ENCODE results near the gene BAHCC1. TPM values are rescaled to one million over a fixed set of nuclear protein-coding genes. Genes with fewer than 3 reads are reported as not detected.

Gene BAHCC1
- polyA plus RNA-seq, 4 donors, result 2.2 to 26.9 (median 9.8) TPM

DNA sequence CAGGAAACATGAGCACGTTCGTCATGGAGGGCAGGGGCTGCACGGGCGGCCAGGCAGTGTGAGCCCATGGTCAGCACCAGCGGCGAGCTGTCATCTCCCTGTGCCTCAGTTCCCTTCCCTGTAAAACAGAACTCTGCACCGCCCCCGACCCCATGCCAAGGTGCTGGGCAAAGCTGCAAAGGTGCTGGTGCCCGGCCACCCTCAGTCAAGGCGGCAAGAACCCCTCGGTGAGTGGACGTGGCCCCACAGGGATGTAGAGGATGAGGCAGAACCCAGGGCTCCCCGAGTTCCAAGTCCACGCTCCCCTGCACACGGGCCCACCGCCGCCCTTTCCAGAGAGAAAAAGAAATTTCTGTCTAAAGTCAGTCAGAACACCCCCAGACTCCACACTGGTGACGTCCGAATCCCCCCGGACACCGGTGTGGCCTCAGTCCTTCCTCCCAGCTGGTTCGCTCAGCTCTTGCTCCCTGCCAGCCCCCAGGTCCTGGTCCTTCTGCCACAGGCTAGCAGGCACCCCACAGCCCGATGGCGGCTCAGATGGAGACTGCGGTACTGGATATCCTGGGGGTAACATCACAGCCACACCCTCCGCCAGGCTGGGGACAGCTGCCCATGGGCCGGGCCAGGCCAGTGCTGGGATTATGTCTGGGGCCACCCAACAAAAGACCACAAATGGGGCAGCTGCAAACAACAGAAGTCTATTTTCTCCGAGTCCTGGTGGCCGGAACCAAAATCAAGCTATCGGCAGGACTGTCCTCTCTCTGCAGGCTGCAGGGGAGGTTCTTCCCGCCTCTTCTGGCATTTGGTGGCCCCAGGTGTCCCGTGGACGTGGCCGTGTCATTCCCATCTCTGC, 14.4 kb upstream of the BAHCC1 start:
- WGBS, 3 donors, result 83 to 86% (median 86%) methylated on average over 31 to 34 of the region's 34 CpGs
- Histone ChIP-seq H3K27ac (ENCODE audit: low read depth in 1 of 3, low read length in 2 of 3) (no peak overlapping the region), H3K36me3 (ENCODE audit: control insufficient read depth in 3 of 3, insufficient read depth in 2 of 3, low read depth in 1 of 3, low read length in 3 of 3) (no peaks in the 10 kb centered on the region), H3K4me1 (ENCODE audit: control insufficient read depth in 3 of 3, insufficient read depth in 2 of 3, low read depth in 1 of 3, low read length in 2 of 3) (peaks cover under 1 to 12% (median under 1%) of the 10 kb centered on the region in 3 donors), H3K4me3 (ENCODE audit: low read depth in 1 of 3, low read length in 3 of 3) (no peak overlapping the region), H3K27me3 (ENCODE audit: control insufficient read depth in 3 of 3, insufficient read depth in 3 of 3, low read length in 3 of 3) (no peaks in the 10 kb centered on the region), H3K9me3 (ENCODE audit: control insufficient read depth in 2 of 2, insufficient read depth in 1 of 2, low read depth in 1 of 2, low read length in 1 of 2) (no peaks in the 10 kb centered on the region)
- DNase-seq, result no peak
- FAIRE-seq, result no peak

DNA sequence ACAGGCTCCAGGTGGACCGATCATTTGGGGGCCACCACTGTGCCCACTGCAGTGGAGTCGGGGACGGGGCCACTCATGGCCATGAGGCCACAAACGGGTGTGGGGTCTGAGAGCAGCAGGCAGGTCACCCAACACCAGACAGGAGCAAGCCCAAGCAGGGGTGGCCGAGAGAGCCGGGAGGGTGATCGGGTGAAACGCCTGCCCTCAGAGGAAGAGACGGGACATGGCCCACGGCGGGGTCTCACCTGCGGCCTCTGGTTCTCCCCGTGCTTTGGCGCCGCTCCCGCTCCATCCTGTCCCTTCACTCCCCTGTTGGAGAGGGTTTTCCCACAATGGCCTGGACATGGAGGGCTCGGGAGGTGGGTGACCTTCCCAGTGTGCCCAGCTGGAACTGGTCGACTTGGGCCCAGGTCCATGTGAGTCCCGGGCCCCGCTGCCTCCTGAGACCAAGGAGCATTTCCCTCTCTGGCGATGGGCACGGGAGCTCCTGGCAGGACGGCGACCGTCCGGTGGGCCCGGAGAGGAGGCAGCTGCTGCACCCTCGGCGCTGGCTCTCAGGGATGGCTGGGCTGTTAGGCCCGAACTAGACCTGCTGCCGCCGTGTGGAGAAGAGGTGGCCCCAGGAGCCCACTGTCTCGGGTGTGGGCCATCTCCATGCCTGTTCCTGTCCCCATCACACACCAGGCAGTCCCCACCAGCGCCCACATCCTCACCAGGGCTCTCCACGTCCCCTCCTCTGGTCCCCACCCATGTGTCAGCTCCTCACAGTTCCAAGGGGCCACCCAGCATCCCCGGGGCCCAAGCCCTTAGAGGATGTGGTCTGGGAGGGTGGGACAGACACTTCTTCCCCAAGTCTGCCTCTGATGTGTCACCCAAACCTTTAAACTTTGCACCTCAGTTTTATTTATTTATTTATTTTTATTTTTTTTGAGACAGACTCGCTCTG, 13.4 kb upstream of the BAHCC1 start:
- no peak for FAIRE-seq
- Histone ChIP-seq H3K4me1 (ENCODE audit: control insufficient read depth in 3 of 3, insufficient read depth in 2 of 3, low read depth in 1 of 3, low read length in 2 of 3) (peaks cover 4 to 18% (median 4%) of the 10 kb centered on the region in 3 donors), H3K9me3 (ENCODE audit: control insufficient read depth in 2 of 2, insufficient read depth in 1 of 2, low read depth in 1 of 2, low read length in 1 of 2) (no peaks in the 10 kb centered on the region), H3K27ac (ENCODE audit: low read depth in 1 of 3, low read length in 2 of 3) (no peak overlapping the region), H3K27me3 (ENCODE audit: control insufficient read depth in 3 of 3, insufficient read depth in 3 of 3, low read length in 3 of 3) (no peaks in the 10 kb centered on the region), H3K4me3 (ENCODE audit: low read depth in 1 of 3, low read length in 3 of 3) (no peak overlapping the region), H3K36me3 (ENCODE audit: control insufficient read depth in 3 of 3, insufficient read depth in 2 of 3, low read depth in 1 of 3, low read length in 3 of 3) (no peaks in the 10 kb centered on the region)
- 88 to 90% (median 89%) methylated on average over 33 to 37 of the region's 37 CpGs for WGBS, 3 donors
- DNase-seq, result no peak

DNA sequence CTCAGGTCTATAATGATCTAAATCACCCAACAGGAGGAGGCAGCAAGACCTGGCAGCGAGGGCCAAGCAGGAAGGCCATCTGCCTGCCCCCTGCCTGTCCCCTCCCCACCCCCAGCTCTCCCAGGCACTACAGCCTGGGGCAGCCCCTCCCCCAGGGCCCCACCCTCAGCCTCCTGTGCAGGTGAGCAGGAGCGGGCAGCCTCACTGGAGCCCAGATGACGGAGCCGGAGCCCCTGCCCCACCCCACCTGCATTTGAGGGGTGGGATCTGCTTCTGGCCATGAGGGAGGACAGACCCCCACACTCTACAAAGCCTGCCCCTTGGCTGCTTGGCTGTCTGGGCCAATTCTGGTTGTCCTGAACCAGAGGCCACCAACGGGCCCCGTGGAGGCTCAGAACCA, 12.4 kb upstream of the BAHCC1 start:
- peaks cover 4 to 20% (median 4%) of the 10 kb centered on the region in 3 donors for H3K4me1 ChIP-seq (ENCODE audit: control insufficient read depth in 3 of 3, insufficient read depth in 2 of 3, low read depth in 1 of 3, low read length in 2 of 3)
- 72 to 81% (median 76%) methylated on average over 6 of the region's 6 CpGs for WGBS, 3 donors
- FAIRE-seq (no peak), DNase-seq (no peak)
- no peaks in the 10 kb centered on the region for H3K27me3 ChIP-seq (ENCODE audit: control insufficient read depth in 3 of 3, insufficient read depth in 3 of 3, low read length in 3 of 3)
- no peaks in the 10 kb centered on the region for H3K9me3 ChIP-seq (ENCODE audit: control insufficient read depth in 2 of 2, insufficient read depth in 1 of 2, low read depth in 1 of 2, low read length in 1 of 2)
- no peak overlapping the region for H3K4me3 ChIP-seq (ENCODE audit: low read depth in 1 of 3, low read length in 3 of 3)
- no peaks in the 10 kb centered on the region for H3K36me3 ChIP-seq (ENCODE audit: control insufficient read depth in 3 of 3, insufficient read depth in 2 of 3, low read depth in 1 of 3, low read length in 3 of 3)
- no peak overlapping the region for H3K27ac ChIP-seq (ENCODE audit: low read depth in 1 of 3, low read length in 2 of 3)

DNA sequence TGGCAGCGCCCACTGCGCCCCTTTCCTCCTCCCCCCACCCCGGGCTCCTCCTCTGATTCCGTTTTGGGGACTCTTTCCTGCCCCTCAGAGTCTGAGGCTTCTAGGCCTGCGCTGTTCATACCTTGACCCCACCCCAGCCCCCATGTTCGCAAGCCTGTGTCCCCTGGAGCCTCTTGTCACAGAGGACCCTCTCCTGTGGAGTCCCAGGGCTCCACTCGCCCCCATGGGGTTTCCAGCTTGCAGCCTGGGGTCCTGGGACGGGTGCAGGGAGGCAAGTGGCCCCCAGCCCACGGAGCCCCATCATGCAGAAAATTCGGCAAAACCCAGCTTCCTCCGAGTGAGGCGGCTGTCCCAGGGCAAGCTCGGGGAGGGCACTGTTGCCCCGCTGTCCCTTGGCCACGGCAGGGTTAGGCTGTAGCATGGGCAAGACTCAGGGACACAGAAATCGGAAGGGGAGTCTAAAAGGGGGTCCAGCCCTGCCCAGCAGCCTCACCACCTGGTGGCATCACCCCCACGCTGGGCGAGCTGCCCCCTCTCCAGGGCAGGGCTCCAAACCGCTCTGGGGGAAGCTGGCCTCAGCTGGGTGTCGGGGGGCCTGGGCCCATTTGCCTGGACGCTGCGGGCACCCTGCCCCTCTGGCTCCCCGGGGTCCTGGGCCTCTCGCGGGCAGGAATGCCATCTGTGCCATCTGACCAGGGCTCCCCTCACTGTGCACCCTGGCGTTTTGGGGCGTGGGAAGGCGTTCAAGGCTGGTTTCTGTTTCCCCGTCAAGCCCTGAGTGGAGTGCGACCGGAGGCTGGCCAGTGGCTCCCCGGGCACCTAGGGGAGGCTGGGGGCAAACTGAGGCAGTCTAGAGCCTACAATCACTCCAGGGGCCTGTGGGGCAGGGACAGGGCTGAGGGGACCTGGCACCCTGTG, 11.5 kb upstream of the BAHCC1 start:
- no peaks in the 10 kb centered on the region for H3K27me3 ChIP-seq (ENCODE audit: control insufficient read depth in 3 of 3, insufficient read depth in 3 of 3, low read length in 3 of 3)
- WGBS, 3 donors, result 87 to 89% (median 88%) methylated on average over 31 to 32 of the region's 32 CpGs
- DNase-seq (no peak), FAIRE-seq (no peak)
- no peak overlapping the region for H3K27ac ChIP-seq (ENCODE audit: low read depth in 1 of 3, low read length in 2 of 3)
- no peaks in the 10 kb centered on the region for H3K36me3 ChIP-seq (ENCODE audit: control insufficient read depth in 3 of 3, insufficient read depth in 2 of 3, low read depth in 1 of 3, low read length in 3 of 3)
- H3K9me3 ChIP-seq (ENCODE audit: control insufficient read depth in 2 of 2, insufficient read depth in 1 of 2, low read depth in 1 of 2, low read length in 1 of 2), result no peaks in the 10 kb centered on the region
- H3K4me1 ChIP-seq (ENCODE audit: control insufficient read depth in 3 of 3, insufficient read depth in 2 of 3, low read depth in 1 of 3, low read length in 2 of 3), result peaks cover 4 to 30% (median 4%) of the 10 kb centered on the region in 3 donors
- H3K4me3 ChIP-seq (ENCODE audit: low read depth in 1 of 3, low read length in 3 of 3), result no peak overlapping the region

DNA sequence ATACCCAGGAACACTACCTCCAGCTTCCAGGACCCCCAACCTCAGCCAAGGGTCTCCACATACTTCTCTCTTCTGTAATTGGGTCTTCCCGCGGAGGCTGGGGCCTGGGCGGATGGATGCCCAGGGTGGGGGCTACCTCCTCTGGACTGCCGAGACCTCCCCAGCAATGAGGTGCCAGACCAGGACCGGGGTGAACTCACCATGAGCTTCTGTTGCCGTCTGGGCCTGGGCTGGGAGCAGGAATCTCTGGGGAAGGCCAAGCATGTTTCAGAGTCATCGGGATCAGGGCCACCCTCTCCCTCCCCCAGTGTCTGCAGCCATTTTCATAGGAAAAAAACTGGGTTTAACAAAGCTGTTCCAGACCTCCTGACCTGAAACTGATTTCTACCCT, 10.3 kb upstream of the BAHCC1 start:
- H3K27ac ChIP-seq (ENCODE audit: low read depth in 1 of 3, low read length in 2 of 3), result peak overlapping the region in 1 of 3 donors; percentile 97
- no peak for FAIRE-seq
- no peak for DNase-seq
- H3K27me3 ChIP-seq (ENCODE audit: control insufficient read depth in 3 of 3, insufficient read depth in 3 of 3, low read length in 3 of 3), result no peaks in the 10 kb centered on the region
- 79 to 90% (median 85%) methylated on average over 7 of the region's 7 CpGs for whole genome bisulfite sequencing, 3 donors
- H3K36me3 ChIP-seq (ENCODE audit: control insufficient read depth in 3 of 3, insufficient read depth in 2 of 3, low read depth in 1 of 3, low read length in 3 of 3), result peaks cover 0 to 6% (median 0%) of the 10 kb centered on the region in 3 donors
- H3K4me3 ChIP-seq (ENCODE audit: low read depth in 1 of 3, low read length in 3 of 3), result no peak overlapping the region
- H3K4me1 ChIP-seq (ENCODE audit: control insufficient read depth in 3 of 3, insufficient read depth in 2 of 3, low read depth in 1 of 3, low read length in 2 of 3), result peaks cover 4 to 41% (median 4%) of the 10 kb centered on the region in 3 donors
- no peaks in the 10 kb centered on the region for H3K9me3 ChIP-seq (ENCODE audit: control insufficient read depth in 2 of 2, insufficient read depth in 1 of 2, low read depth in 1 of 2, low read length in 1 of 2)

DNA sequence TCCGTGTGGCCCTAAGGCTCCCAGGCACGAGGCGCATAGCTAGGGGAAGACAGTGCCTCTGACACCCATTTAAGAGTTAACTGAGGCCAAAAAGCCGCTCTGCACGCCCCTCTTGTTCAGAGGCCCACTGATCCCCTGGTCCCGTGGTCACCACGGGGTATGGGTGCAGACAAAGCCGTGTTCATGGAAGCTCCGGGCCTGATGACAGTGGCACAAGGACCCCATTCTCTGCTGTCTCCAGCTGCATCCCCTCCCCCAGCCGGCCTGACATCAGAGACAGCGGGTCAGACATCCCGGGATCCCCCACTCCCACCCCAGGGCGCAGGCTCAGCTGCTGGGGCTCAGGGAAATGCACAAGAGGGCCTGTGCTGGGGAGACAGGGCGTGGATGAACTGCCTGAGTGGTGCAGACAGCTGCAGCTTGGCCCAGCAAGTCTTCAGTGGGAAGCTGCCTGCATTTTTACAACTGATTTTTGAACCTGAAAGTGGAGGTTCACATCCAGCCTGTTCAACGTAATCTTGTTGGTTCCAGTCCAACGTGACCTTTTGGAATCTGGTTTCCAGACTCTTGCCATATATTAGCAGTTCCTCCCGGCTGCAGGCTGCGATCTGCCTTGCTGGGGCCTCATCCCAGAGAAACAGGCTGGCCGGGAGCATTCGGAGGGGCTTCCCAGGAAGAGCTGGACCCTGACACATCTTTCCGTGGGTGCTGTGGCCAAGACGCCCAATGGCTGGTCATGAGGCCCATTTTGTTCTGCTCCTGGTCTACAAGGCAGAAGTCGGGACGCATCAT, 9.7 kb upstream of the BAHCC1 start:
- H3K4me3 ChIP-seq (ENCODE audit: low read depth in 1 of 3, low read length in 3 of 3), result peak overlapping the region in 1 of 3 donors; percentile 11
- DNase-seq (peak; percentile 90 to 93), FAIRE-seq (no peak)
- H3K27ac ChIP-seq (ENCODE audit: low read depth in 1 of 3, low read length in 2 of 3), result peak overlapping the region; percentile 38 to 97 (median 94)
- no peaks in the 10 kb centered on the region for H3K9me3 ChIP-seq (ENCODE audit: control insufficient read depth in 2 of 2, insufficient read depth in 1 of 2, low read depth in 1 of 2, low read length in 1 of 2)
- peaks cover 4 to 47% (median 4%) of the 10 kb centered on the region in 3 donors for H3K4me1 ChIP-seq (ENCODE audit: control insufficient read depth in 3 of 3, insufficient read depth in 2 of 3, low read depth in 1 of 3, low read length in 2 of 3)
- H3K36me3 ChIP-seq (ENCODE audit: control insufficient read depth in 3 of 3, insufficient read depth in 2 of 3, low read depth in 1 of 3, low read length in 3 of 3), result peaks cover 0 to 6% (median 0%) of the 10 kb centered on the region in 3 donors
- WGBS, 3 donors, result 35 to 58% (median 43%) methylated on average over 24 of the region's 24 CpGs
- no peaks in the 10 kb centered on the region for H3K27me3 ChIP-seq (ENCODE audit: control insufficient read depth in 3 of 3, insufficient read depth in 3 of 3, low read length in 3 of 3)

DNA sequence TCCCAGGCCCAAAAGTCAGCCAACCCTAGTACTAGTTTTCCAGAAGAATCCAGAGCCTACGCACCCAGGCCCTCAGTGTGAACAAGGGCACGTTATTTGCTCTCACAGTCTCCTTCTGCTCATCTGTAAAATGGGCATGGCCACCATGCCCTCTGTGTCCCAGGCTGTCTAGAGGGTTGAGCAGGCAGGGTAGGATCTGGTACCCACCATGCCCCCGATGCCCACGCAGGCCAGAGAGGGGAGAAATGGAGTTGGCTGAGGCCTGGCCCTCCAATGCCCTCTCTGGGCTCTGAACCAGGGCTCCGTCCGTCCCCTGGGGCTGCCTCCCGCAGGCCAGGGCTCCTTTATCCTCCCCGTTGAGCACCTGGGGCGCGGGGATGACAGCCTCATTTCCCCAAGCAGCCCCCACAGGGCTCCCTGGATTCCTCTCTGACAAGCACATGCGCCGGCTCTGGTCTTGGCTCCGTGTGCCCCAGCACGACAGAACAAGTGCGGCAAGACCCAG, 9.1 kb upstream of the BAHCC1 start:
- Histone ChIP-seq H3K27me3 (ENCODE audit: control insufficient read depth in 3 of 3, insufficient read depth in 3 of 3, low read length in 3 of 3) (no peaks in the 10 kb centered on the region), H3K27ac (ENCODE audit: low read depth in 1 of 3, low read length in 2 of 3) (peak overlapping the region; percentile 38 to 97 (median 94)), H3K36me3 (ENCODE audit: control insufficient read depth in 3 of 3, insufficient read depth in 2 of 3, low read depth in 1 of 3, low read length in 3 of 3) (peaks cover 0 to 12% (median 0%) of the 10 kb centered on the region in 3 donors), H3K9me3 (ENCODE audit: control insufficient read depth in 2 of 2, insufficient read depth in 1 of 2, low read depth in 1 of 2, low read length in 1 of 2) (no peaks in the 10 kb centered on the region), H3K4me1 (ENCODE audit: control insufficient read depth in 3 of 3, insufficient read depth in 2 of 3, low read depth in 1 of 3, low read length in 2 of 3) (peaks cover 4 to 54% (median 4%) of the 10 kb centered on the region in 3 donors), H3K4me3 (ENCODE audit: low read depth in 1 of 3, low read length in 3 of 3) (peak overlapping the region; percentile 11 to 64 (median 28))
- FAIRE-seq (no peak), DNase-seq (peak in 1 of 2 donors; percentile 68)
- 14 to 33% (median 28%) methylated on average over 14 to 15 of the region's 15 CpGs for WGBS, 3 donors
